HEK293T (cell line): ENCODE data around the gene LRMDA.

Source experiments
- BHLHE40 ChIP-seq: fragments of 450-650 bp; IDR thresholded peaks from 2 replicates; pipeline ENCODE4 v1.6.1; 2016; ENCODE audit warnings: mild to moderate bottlenecking, moderate library complexity, borderline replicate concordance
- ELF4 ChIP-seq: fragments of 450-650 bp; IDR thresholded peaks from 2 replicates; pipeline ENCODE4 v1.6.1; 2017; ENCODE audit warnings: antibody characterized with exemption
- FOXM1 ChIP-seq: fragments of 450-650 bp; IDR thresholded peaks from 2 replicates; pipeline ENCODE4 v1.6.1; 2017; ENCODE audit warnings: mild to moderate bottlenecking, borderline replicate concordance
- L3MBTL2 ChIP-seq: fragments of 450-650 bp; conservative IDR thresholded peaks from 2 replicates; pipeline ENCODE4 v1.6.1; 2016; ENCODE audit warnings: mild to moderate bottlenecking
- SUZ12 ChIP-seq: fragments of 450-650 bp; IDR thresholded peaks from 2 replicates; pipeline ENCODE4 v1.6.1; 2016; ENCODE audit warnings: mild to moderate bottlenecking
- TARDBP ChIP-seq: fragments of 450-650 bp; IDR thresholded peaks from 2 replicates; pipeline ENCODE4 v1.6.1; 2016

DNA sequence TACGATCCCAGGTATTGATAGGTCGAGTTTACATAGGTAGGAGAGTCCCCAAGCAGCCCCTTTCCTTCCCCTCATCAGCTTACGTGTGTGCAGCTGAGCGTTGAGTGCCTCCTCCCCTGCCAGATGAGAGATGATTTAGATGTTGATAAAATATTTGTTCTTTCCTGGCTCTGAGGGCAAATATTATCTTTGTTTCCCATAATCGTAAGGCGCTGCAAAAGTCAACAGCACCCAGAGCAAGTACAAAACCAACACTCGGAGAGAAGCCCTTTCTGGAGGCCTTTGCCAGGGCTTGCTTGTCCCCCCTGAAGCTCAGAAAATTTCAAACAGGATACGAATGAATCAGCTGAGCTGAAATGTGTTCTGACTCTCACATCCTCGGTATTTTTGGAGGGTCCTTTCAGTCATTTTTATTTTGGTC is 683.2 kb downstream of the LRMDA start:
- TF ChIP-seq SUZ12 = no peak
- TF ChIP-seq TARDBP = no peak
- no peak for TF ChIP-seq BHLHE40
- no peak for TF ChIP-seq L3MBTL2
- no peak for TF ChIP-seq FOXM1
- no peak for TF ChIP-seq ELF4
